GM23338 (cell line): ENCODE results near the gene ILKAP. TPM values are rescaled to one million over a fixed set of nuclear protein-coding genes. Genes with fewer than 3 reads are reported as not detected.

Experiments
- ATAC-seq: fragments of 200-7000 bp; cut with Tn5 transposase; 3 replicates; pipeline ENCODE4 v1.9.1; 2020
- DNase-seq: peaks from one replicate; pipeline ENCODE4 v3.0.0-alpha.2; 2015; ENCODE audit warnings: low spot score
- H2AFZ ChIP-seq: fragments of 200-600 bp; sonication (generic); 2 replicates; pipeline ENCODE4 v1.8.0; 2016; ENCODE audit warnings: antibody characterized with exemption, mild to moderate bottlenecking, moderate library complexity
- H3F3A ChIP-seq: fragments of 200-600 bp; sonication (generic); replicated peaks from 2 replicates; pipeline ENCODE4 v1.8.0; 2017; ENCODE audit warnings: antibody characterized with exemption, mixed run types, low read depth
- H3K27ac ChIP-seq: fragments of 200-600 bp; sonication (generic); 2 replicates; pipeline ENCODE4 v1.6.1; 2016; ENCODE audit warnings: low read depth
- H3K27me3 ChIP-seq: fragments of 200-600 bp; sonication (generic); 2 replicates; pipeline ENCODE4 v1.8.0; 2016; ENCODE audit warnings: mild to moderate bottlenecking, mixed run types, moderate library complexity; ENCODE audit not compliant: insufficient read depth
- H3K36me3 ChIP-seq: fragments of 200-600 bp; sonication (generic); 2 replicates; pipeline ENCODE4 v1.8.0; 2016; ENCODE audit warnings: mild to moderate bottlenecking; ENCODE audit not compliant: insufficient read depth
- H3K4me1 ChIP-seq: fragments of 200-600 bp; sonication (generic); 2 replicates; pipeline ENCODE4 v1.8.0; 2016; ENCODE audit warnings: mild to moderate bottlenecking, moderate library complexity; ENCODE audit not compliant: insufficient read depth
- H3K4me2 ChIP-seq: fragments of 200-600 bp; sonication (generic); 2 replicates; pipeline ENCODE4 v1.7.1; 2017; ENCODE audit warnings: mixed run types
- H3K4me3 ChIP-seq: fragments of 200-600 bp; sonication (generic); 2 replicates; pipeline ENCODE4 v1.6.1; 2016; ENCODE audit warnings: mixed run types
- H3K79me2 ChIP-seq: fragments of 200-600 bp; sonication (generic); replicated peaks from 2 replicates; pipeline ENCODE4 v1.8.0; 2017; ENCODE audit warnings: mild to moderate bottlenecking; ENCODE audit not compliant: insufficient read depth
- H3K9me2 ChIP-seq: fragments of 200-600 bp; sonication (generic); 2 replicates; pipeline ENCODE4 v1.8.0; 2017; ENCODE audit not compliant: insufficient read depth
- H4K20me1 ChIP-seq: fragments of 200-600 bp; sonication (generic); replicated peaks from 2 replicates; pipeline ENCODE4 v1.8.0; 2017; ENCODE audit warnings: mild to moderate bottlenecking; ENCODE audit not compliant: insufficient read depth
- H3K27ac Mint-ChIP-seq: 2 replicates; pipeline ENCODE4 v1.8.0; 2020; ENCODE audit warnings: inconsistent platforms, mild to moderate bottlenecking, moderate library complexity, mixed read lengths
- H3K27me3 Mint-ChIP-seq: 3 replicates; pipeline ENCODE4 v1.8.0; 2022; ENCODE audit warnings: low read depth, mild to moderate bottlenecking, moderate library complexity, mixed read lengths, inconsistent platforms; ENCODE audit not compliant: insufficient read depth, poor library complexity
- H3K36me3 Mint-ChIP-seq: 3 replicates; pipeline ENCODE4 v1.8.0; 2021; ENCODE audit warnings: low read depth, mild to moderate bottlenecking, inconsistent platforms, moderate library complexity, mixed read lengths
- H3K4me1 Mint-ChIP-seq: 3 replicates; pipeline ENCODE4 v1.8.0; 2020; ENCODE audit warnings: mild to moderate bottlenecking, inconsistent platforms, mixed read lengths
- H3K4me3 Mint-ChIP-seq: 3 replicates; pipeline ENCODE4 v1.8.0; 2021; ENCODE audit warnings: moderate library complexity, mild to moderate bottlenecking, inconsistent platforms, mixed read lengths
- H3K9me3 Mint-ChIP-seq: 3 replicates; pipeline ENCODE4 v1.8.0; 2020; ENCODE audit warnings: moderate library complexity, mild to moderate bottlenecking, inconsistent platforms, mixed read lengths
- CTCF ChIP-seq, 2 experiments: fragments of 200-600 bp in 1 of 2; sonication (generic) in 1 of 2; conservative IDR thresholded peaks; 2 replicates each; pipeline versions ENCODE4 v1.5.1 to v1.6.1; 2016 to 2017; ENCODE audit warnings: antibody characterized with exemption in 2 of 2, low read depth in 2 of 2, mild to moderate bottlenecking in 2 of 2, moderate library complexity in 1 of 2
- ETS1 ChIP-seq: IDR thresholded peaks from 2 replicates; pipeline ENCODE4 v1.6.1; 2016; ENCODE audit warnings: antibody characterized with exemption
- EZH2 ChIP-seq: fragments of 200-600 bp; sonication (generic); IDR thresholded peaks from one replicate; pipeline ENCODE4 v1.8.0; 2017; ENCODE audit warnings: antibody characterized with exemption, mild to moderate bottlenecking, low read depth; ENCODE audit not compliant: unreplicated experiment
- EZH2phosphoT487 ChIP-seq: fragments of 200-600 bp; sonication (generic); IDR thresholded peaks from one replicate; pipeline ENCODE4 v1.8.1; 2018; ENCODE audit warnings: antibody characterized with exemption; ENCODE audit not compliant: unreplicated experiment
- JUNB ChIP-seq: IDR thresholded peaks from one replicate; pipeline ENCODE4 v1.6.1; 2016; ENCODE audit warnings: antibody characterized with exemption; ENCODE audit not compliant: unreplicated experiment
- NANOG ChIP-seq: IDR thresholded peaks from 2 replicates; pipeline ENCODE4 v1.6.1; 2016; ENCODE audit warnings: antibody characterized with exemption, borderline replicate concordance
- POLR2AphosphoS5 ChIP-seq: IDR thresholded peaks from 2 replicates; pipeline ENCODE4 v1.6.1; 2016; ENCODE audit warnings: antibody characterized with exemption, low read depth
- STAT1 ChIP-seq: IDR thresholded peaks from one replicate; pipeline ENCODE4 v1.6.1; 2016; ENCODE audit warnings: antibody characterized with exemption; ENCODE audit not compliant: unreplicated experiment
- ZNF114 ChIP-seq: fragments of 250-450 bp; sonication (Bioruptor Pico); IDR thresholded peaks from 2 replicates; pipeline ENCODE4 v1.5.0; 2020; ENCODE audit warnings: mild to moderate bottlenecking, moderate library complexity
- ZNF331 ChIP-seq: fragments of 250-450 bp; sonication (Bioruptor Pico); IDR thresholded peaks from 2 replicates; pipeline ENCODE4 v1.5.0; 2020; ENCODE audit warnings: low read depth, mild to moderate bottlenecking, moderate library complexity
- ZNF462 ChIP-seq: fragments of 250-450 bp; sonication (Bioruptor Pico); IDR thresholded peaks from 2 replicates; pipeline ENCODE4 v1.5.0; 2020; ENCODE audit warnings: mild to moderate bottlenecking, moderate library complexity
- polyA plus RNA-seq: library from polyadenylated mRNA; unstranded; fragments of >200 nt; fragmentation: Nextera tagmentation; extraction: Ambion mirVana; gene quantifications from 2 replicates; pipeline ENCODE4 v1.2.1, GENCODE V29; 2016
- total RNA-seq: library from RNA; depleted of rRNA; stranded (reverse); fragments of >200 nt; shearing (Covaris generic); gene quantifications from 2 replicates; pipeline ENCODE4 v1.2.3, GENCODE V29; 2014

ILKAP gene
- total and polyA plus RNA-seq, 2 experiments from 2014 or later: 17.0 to 35.9 TPM

- peaks cover 6% of the 10 kb centered on the region; the same call in 1 of the 2 replicates for H4K20me1 ChIP-seq
- TF ChIP-seq CTCF (conservative IDR thresholded peaks at IDR 0.05; ENCODE audit: low read depth in 2 of 2) (no peak), NANOG (no peak), ZNF331 (CRISPR knock-in tag) (no peak), POLR2AphosphoS5 (peak; percentile 82), JUNB (no peak), EZH2phosphoT487 (no peak), ETS1 (no peak), ZNF114 (CRISPR knock-in tag) (peak; percentile 50; the same call in 1 of the 2 replicates), EZH2 (no peak), ZNF462 (CRISPR knock-in tag) (no peak), STAT1 (no peak)
- H3K4me3 Mint-ChIP-seq: peak within 1 kb of the TSS; percentile 76
- H3K27ac ChIP-seq: peak within 1 kb of the TSS; percentile 87; the same call in 1 of the 2 replicates
- H3K27me3 ChIP-seq: peaks cover 59% of the 10 kb centered on the region
- peak within 1 kb of the TSS; percentile 94 for H3K4me2 ChIP-seq
- H3K27me3 Mint-ChIP-seq: peaks cover 40% of the 10 kb centered on the region
- no peaks in the 10 kb centered on the region for H3K79me2 ChIP-seq
- H3K4me3 ChIP-seq: peak within 1 kb of the TSS; percentile 72
- H3K4me1 ChIP-seq: peaks cover 7% of the 10 kb centered on the region; the same call in 1 of the 2 replicates
- peak within 1 kb of the TSS; percentile 98 for H2AFZ ChIP-seq
- H3K9me2 ChIP-seq: peaks cover 2% of the 10 kb centered on the region
- peaks cover 20% of the 10 kb centered on the region for H3K4me1 Mint-ChIP-seq
- H3F3A ChIP-seq: peaks cover 4% of the 10 kb centered on the region; the same call in 1 of the 2 replicates
- peak within 1 kb of the TSS; percentile 33; the same call in 1 of the 2 replicates for H3K27ac Mint-ChIP-seq
- peaks cover 8% of the 10 kb centered on the region for H3K9me3 Mint-ChIP-seq
- peak; percentile 95 for DNase-seq
- ATAC-seq: peak; percentile 77
- H3K36me3 ChIP-seq: no peaks in the 10 kb centered on the region
- H3K36me3 Mint-ChIP-seq: peaks cover 9% of the 10 kb centered on the region
These were observed 36.6 kb upstream of the ILKAP start, which contains the start of gene HES6 for GRCh38 chr2:238239863-238240756. TSS of gene HES6 (minus strand) at chr2:238240038. CDS start at chr2:238239905, 133 bp downstream.
